Measurements from ENCODE around the gene NSRP1. TPM values are rescaled to one million over a fixed set of nuclear protein-coding genes. Genes with fewer than 3 reads are reported as not detected.

Gene NSRP1
- polyA plus RNA-seq, 3 donors = 7.2 to 19.9 (median 11.7) TPM

DNA sequence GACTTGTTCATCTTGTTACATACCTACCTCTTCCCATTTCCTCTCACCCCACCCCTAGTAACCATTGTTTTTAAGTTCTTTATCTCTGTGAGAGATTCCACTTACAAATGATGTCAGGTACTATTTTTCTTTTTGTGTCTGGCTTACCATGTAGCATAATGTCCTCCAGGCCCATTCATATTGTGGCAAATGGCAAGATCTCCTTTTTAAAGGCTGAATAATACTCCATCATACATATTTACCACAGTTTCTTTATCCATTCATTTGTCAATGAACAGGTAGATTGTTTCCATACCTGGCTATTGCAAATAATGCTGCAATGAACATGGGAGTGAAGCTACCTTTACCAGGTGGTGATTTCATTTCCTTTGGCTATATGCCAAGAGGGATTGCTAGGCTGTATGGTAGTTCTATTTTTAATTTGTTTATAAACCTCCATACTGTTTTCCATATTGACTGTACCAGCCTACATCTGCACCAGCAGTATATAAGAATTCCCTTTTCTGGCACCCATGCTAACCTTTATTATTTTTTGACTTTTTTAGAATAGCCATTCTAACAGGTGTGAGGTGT lies 53.9 kb downstream of the NSRP1 start:
- H3K27me3 Mint-ChIP-seq (ENCODE audit: low read depth in 3 of 3) = no peaks in the 10 kb centered on the region
- peak overlapping the region in 1 of 7 donors; percentile 9 for H3K27ac Mint-ChIP-seq
- no peaks in the 10 kb centered on the region for H3K9me3 Mint-ChIP-seq
- H3K79me2 ChIP-seq (ENCODE audit: insufficient read depth, low read length) = no peaks in the 10 kb centered on the region
- H3K27ac ChIP-seq (ENCODE audit: low read depth in 1 of 2, low read length in 2 of 2) = no peak overlapping the region
- H2AFZ ChIP-seq (ENCODE audit: insufficient read depth, low read depth, low read length, poor library complexity, severe bottlenecking) = no peak overlapping the region
- no peaks in the 10 kb centered on the region for H3K4me1 ChIP-seq (ENCODE audit: control insufficient read depth in 1 of 2, insufficient read depth in 2 of 2, low read length in 2 of 2)
- no peak overlapping the region for H3K4me3 Mint-ChIP-seq
- no peak for TF ChIP-seq CTCF (IDR thresholded peaks at IDR 0.05)
- peaks cover 36 to 42% of the 10 kb centered on the region in 2 donors for H3K36me3 Mint-ChIP-seq
- intact Hi-C loops (cut with micrococcal nuclease) = no loop called here
- no peak overlapping the region for H3K4me3 ChIP-seq (replicated peaks in 1 of 3; ENCODE audit: low read depth in 2 of 3, low read length in 3 of 3)
- no peaks in the 10 kb centered on the region for H3K4me1 Mint-ChIP-seq
- H3K9ac ChIP-seq (ENCODE audit: insufficient read depth, low read length, poor library complexity, severe bottlenecking) = no peak overlapping the region
- H3K9me3 ChIP-seq (replicated peaks in 1 of 2; ENCODE audit: control insufficient read depth in 1 of 2, insufficient read depth in 1 of 2, low read length in 2 of 2) = no peaks in the 10 kb centered on the region
- no peaks in the 10 kb centered on the region for H3K27me3 ChIP-seq (ENCODE audit: control insufficient read depth in 2 of 2, insufficient read depth in 2 of 2, low read length in 2 of 2)
- peaks cover 3% of the 10 kb centered on the region for H4K20me1 ChIP-seq (ENCODE audit: insufficient read depth, low read length)
- H3K36me3 ChIP-seq (replicated peaks in 1 of 2; ENCODE audit: control insufficient read depth in 1 of 2, insufficient read depth in 2 of 2, low read length in 2 of 2) = peaks cover 30 to 67% of the 10 kb centered on the region in 2 donors
- H3K4me2 ChIP-seq (replicated peaks; ENCODE audit: extremely low read depth, low read length, poor library complexity, severe bottlenecking) = no peak overlapping the region
- DNase-seq = no peak

- no peaks in the 10 kb centered on the region for H3K27me3 Mint-ChIP-seq (ENCODE audit: low read depth in 3 of 3)
- no peak for DNase-seq
- H4K20me1 ChIP-seq (ENCODE audit: insufficient read depth, low read length) = no peaks in the 10 kb centered on the region
- no peaks in the 10 kb centered on the region for H3K9me3 ChIP-seq (replicated peaks in 1 of 2; ENCODE audit: control insufficient read depth in 1 of 2, insufficient read depth in 1 of 2, low read length in 2 of 2)
- H3K4me3 Mint-ChIP-seq = no peak overlapping the region
- peaks cover 41 to 72% of the 10 kb centered on the region in 2 donors for H3K36me3 ChIP-seq (replicated peaks in 1 of 2; ENCODE audit: control insufficient read depth in 1 of 2, insufficient read depth in 2 of 2, low read length in 2 of 2)
- H3K27me3 ChIP-seq (ENCODE audit: control insufficient read depth in 2 of 2, insufficient read depth in 2 of 2, low read length in 2 of 2) = no peaks in the 10 kb centered on the region
- WGBS (ENCODE audit: insufficient coverage) = 100% methylated on average over 1 of the region's 1 CpG
- H3K9me3 Mint-ChIP-seq = no peaks in the 10 kb centered on the region
- H3K4me1 ChIP-seq (ENCODE audit: control insufficient read depth in 1 of 2, insufficient read depth in 2 of 2, low read length in 2 of 2) = no peaks in the 10 kb centered on the region
- H3K4me3 ChIP-seq (replicated peaks in 1 of 3; ENCODE audit: low read depth in 2 of 3, low read length in 3 of 3) = no peak overlapping the region
- no peak overlapping the region for H2AFZ ChIP-seq (ENCODE audit: insufficient read depth, low read depth, low read length, poor library complexity, severe bottlenecking)
- H3K9ac ChIP-seq (ENCODE audit: insufficient read depth, low read length, poor library complexity, severe bottlenecking) = no peak overlapping the region
- no peak overlapping the region for H3K27ac ChIP-seq (ENCODE audit: low read depth in 1 of 2, low read length in 2 of 2)
- no peak for TF ChIP-seq CTCF (IDR thresholded peaks at IDR 0.05)
- H3K4me1 Mint-ChIP-seq = no peaks in the 10 kb centered on the region
- no peaks in the 10 kb centered on the region for H3K79me2 ChIP-seq (ENCODE audit: insufficient read depth, low read length)
- no peak overlapping the region for H3K4me2 ChIP-seq (replicated peaks; ENCODE audit: extremely low read depth, low read length, poor library complexity, severe bottlenecking)
- peaks cover 45 to 54% of the 10 kb centered on the region in 2 donors for H3K36me3 Mint-ChIP-seq
- no peak overlapping the region for H3K27ac Mint-ChIP-seq
- intact Hi-C loops (cut with micrococcal nuclease) = no loop called here
Measured at GRCh38 chr17:30172560-30172959, 55.9 kb downstream of the NSRP1 start.

All from CD14-positive monocyte (primary cell).